ENCODE results near the gene ASB5.

ASB5 gene

DNA sequence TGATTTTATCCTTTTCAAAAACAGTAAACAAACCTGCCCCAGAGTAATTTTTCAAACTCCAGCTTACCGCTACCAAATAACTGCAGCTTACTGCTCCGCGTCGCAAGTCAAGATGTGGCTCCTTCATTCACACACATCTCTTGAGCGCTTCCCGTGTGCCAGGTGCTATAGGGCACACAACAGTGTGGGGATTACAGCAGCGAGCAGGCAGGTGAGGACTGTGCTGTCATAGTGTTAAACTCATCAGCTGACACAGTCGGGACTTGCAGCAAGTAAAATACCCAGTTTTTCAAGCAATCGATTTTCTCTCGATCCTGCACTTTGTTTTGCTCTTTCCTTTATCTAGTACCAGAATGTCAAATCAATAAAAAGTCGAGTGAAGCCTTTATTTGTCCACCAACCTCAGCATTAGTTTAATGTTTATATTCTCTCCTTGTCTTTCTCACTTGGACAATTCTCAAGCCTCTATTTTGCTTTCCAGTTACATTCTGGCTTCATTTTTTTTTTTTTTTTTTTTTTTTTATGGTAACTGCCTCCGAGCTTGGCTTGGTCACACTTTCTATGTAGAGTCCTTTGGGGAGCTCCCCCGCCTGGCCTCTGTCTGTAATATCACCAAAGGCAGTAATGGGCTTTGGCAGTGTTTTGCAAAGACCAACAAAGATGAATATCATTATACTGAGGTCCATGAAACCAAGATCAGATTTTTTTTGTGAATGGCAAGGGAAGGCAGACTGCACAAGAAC lies 8.3 kb upstream of the ASB5 start:
- DNase-seq = peak; percentile 2

DNA sequence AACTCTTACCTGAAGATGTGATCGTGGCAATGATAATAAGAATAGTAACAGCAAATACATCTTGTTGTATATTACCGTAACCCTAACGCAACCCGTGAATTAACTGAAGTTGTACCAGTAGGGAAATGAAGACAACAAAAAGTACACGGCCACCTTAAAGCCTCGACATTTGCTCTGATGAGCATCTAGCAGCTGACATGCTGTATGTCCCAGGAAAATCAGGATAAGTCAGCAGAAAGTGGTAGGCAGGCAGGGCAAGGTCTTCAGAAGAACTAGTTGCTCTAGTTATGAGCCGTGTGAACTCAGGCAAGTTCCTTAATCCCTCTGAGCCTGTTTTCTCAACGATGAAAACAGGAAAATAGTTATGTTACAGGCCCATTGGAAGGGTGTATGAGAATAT lies 7.7 kb upstream of the ASB5 start:
- DNase-seq = no peak

DNA sequence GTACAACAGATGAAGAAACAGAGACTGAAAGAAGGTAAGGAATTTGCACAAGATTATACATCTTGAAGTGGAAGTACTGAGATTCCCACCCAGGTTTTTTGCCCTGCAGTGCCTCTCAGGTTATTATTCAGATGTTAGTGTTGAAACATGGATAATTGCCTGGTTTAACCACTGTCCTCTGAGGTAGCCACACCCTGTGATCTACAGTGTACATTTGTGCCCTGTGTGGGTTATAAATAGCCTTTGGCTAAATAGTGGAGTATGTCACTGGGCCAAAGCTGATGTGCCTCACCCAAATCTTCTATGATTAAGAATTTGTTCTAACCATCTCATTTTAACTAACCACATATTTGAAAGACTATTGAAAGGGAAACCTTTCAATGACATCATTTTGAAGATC lies 5.4 kb upstream of the ASB5 start:
- no peak for DNase-seq

DNA sequence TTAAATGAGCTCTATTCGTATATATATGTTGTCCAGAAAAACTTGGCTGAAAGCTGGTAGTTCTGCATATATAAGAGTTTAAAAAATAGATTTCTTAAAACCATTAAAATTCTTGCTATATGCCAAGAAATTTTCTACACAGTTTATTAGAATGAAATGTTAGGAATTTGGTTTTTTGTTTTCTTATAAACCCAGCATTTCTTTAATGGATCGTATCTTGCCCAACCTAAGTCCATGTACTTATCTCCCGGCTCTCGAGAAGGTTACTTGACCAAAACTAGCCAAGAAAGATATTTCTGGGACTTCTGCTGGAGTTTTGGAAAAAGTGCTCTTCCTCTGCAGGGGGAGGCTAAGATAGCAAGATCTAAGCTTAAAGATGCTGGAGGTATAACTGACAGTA lies 4.7 kb upstream of the ASB5 start:
- DNase-seq = no peak

DNA sequence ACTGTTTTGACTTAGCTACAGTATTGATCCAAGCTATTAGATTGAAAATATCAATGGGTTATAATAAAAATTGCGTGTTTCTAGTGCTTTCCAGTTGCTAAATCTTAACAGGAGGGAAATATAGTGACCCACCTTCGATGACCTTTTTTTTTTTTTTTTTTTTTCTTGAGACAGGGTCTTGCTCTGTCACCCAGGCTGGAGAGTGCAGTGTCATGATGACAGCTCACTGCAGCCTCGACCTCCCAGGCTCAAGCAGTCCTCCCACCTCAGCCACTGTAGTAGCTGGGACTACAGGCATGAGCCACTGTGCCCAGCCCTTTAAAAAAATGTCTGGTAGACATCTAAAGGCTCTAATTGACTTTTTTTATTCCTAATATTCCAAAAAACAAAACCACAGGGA lies 3.8 kb upstream of the ASB5 start:
- DNase-seq = no peak

DNA sequence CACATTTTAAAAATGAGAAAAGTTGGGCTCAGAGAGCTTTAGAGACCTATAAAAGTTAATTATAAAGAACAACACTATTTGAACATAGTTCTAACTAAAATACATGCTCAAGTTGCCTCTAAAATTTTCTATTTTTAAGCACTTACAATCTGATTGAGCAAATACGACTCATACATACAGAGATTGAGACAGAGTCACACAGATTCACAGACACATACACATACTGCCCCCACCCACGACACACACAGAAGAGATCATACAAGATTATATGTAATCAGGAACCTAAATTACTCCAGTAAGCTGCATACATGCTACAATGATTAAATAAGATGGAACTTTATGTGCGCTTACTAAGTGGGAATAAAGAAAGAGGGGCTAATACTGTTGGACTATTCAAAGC lies 2.7 kb upstream of the ASB5 start:
- no peak for DNase-seq

DNA sequence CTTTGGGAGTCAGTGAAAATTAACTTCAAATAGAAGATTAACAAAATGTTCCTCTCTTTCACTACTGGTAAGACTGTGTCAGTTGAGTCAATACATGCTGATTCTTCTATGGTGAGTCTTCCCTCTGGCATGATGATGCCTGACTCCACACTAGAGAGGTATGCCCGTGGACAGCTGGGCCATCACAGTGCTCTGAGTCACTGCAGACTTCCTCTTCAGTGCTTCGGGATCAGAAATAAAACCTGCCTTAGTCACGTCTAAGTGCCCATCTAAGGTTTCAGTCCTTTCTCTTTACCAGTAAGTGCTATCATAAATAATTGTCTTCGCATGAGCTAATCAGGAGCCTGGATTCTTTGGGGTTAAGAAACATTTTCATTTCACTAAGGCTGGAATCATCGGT lies 1.6 kb upstream of the ASB5 start:
- no peak for DNase-seq

DNA sequence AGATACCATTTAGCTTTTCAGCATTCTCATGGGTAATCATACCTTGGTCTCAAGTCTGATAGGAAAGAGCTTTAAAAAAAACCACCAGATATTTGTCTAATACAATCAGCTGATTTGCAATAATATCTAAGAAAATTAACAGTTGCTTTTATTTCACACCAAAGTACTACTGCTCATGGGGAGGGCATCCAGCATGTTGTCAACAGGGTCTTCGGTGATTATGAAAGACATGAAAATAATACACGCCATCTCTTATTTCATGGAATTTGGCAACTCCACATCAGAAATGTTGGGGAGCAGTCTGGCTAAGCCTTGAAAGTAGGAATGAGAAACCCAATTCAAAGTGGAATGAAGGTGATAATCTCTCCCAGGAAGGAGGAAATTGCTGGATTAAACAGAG lies 3.0 kb downstream of the ASB5 start:
- no peak for DNase-seq

DNA sequence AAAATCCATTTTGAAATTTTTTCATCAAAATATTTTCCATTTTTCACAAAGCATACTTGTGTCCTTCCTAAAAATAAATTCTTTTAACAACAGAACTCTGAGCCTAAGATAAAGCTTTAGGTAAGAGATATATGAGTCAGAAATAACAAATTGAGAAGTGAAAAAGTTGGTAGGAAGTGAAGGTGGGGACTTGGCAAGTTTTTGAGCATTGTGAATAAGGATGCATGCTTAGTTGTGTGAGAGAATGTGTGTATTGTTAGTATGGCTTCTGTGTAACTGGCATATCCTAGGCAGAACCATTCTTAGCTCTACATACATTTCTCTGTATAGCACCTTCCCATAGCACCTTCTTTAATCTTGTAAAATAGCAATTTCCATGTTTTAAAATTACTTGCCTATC lies 6.8 kb downstream of the ASB5 start:
- DNase-seq = no peak

DNA sequence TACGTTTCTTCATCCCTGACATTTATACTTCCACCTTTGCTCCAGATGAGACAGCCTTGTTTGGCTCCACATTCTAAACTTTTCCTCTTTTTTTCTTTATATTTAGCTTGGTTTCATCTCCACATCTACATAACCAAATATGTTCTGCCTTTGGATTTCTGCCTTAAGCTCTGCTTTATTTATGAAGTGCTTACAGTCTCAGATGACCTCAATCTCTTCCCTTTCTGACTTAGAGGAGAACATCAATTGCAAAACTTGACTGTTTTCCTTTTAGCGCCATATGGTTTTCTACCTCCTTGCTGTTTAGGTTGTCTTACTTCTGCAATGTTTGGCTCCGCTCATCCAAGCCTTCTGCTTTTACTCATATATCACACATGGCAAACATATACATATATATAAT lies 7.5 kb downstream of the ASB5 start:
- DNase-seq = no peak

DNA sequence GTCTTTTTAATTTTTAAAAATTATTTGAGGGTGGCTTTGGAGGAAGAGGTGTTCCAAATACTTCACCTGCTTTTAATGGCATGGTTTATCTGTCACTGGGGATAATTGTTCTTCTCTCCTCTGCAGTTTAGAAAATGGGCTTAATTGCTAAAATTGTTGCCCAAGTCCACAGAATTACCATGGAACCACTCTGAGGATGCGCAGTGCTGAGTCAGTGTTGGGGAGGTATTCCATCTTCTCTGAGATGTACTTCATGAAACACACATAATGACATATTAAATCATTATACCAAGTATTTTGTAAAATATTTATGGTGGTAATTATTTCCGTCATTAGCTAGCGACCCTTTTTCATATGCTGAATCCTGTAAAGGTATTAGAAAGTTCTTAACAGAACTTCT lies 8.0 kb downstream of the ASB5 start:
- no peak for DNase-seq

DNA sequence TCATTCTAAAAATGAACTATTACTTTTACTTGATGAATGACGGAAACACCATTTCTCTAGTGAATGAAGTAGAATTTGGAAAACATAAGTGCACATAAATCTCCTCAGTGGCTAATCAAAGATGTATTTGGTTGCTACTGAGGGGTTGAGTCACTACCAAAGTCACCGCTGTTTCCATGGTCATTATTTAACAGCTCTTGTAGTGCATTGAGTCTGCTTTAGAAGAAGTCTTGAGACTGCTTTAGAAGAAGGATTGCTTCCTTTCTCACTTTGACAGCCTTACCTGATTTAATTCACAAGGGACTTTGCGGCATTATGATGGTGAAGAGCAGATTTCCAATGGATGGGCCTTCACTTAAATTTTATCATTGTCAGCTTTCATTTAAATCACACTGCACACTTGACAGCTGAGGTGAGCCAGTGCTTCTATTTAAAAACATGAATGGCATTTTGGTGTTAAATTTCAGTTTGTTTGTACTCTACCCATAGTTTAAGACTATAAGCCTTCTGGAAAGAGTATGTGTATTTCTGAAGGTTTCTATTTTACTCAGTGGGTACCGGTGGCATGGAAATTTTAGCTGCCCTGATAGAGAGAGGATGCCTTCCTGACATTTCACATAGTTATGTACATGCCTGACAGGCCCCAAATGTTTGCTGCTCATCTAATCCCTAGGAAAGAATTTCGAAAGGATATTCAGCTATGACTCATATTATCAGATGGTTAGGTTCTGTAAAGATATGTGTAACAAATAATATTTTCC lies 9.5 kb downstream of the ASB5 start:
- DNase-seq = no peak

DNA sequence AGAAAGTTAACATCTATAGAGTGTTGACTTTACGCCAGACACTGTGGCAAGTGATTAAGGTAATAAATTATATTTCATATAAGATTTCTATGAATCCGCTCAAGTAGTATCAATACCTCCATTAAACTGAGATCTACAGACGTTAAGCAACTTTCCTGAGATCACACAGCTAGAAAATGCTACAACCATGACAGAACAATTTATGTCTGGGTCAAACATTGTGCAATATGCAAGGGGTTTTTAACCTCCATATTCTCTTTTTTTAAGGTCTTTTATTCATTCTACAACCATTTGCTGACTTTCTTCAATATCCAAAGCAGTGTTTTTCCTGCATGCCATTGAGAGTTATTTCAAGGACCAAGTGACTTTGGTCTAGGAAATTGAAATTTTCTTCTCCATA lies 10.9 kb downstream of the ASB5 start:
- DNase-seq = no peak

DNA sequence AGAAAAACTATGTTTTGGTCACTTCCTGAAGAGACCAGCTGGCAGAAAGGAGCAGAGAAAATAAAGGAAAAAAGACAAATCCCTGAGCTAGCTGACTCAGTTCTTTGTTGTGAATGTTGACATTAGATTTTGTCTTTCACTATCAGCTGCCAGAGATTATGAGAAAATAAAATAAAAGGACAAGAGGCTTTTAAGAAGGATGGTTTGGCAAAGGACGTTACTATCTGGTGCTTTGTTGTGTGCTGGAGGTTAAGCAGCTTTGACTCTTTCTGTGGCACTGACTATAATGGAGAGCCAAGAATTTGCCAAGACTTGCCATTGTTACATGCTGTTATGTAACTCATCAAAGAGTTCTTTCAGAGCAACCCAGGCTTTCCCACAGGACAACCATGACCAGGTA lies 12.1 kb downstream of the ASB5 start:
- DNase-seq = no peak

DNA sequence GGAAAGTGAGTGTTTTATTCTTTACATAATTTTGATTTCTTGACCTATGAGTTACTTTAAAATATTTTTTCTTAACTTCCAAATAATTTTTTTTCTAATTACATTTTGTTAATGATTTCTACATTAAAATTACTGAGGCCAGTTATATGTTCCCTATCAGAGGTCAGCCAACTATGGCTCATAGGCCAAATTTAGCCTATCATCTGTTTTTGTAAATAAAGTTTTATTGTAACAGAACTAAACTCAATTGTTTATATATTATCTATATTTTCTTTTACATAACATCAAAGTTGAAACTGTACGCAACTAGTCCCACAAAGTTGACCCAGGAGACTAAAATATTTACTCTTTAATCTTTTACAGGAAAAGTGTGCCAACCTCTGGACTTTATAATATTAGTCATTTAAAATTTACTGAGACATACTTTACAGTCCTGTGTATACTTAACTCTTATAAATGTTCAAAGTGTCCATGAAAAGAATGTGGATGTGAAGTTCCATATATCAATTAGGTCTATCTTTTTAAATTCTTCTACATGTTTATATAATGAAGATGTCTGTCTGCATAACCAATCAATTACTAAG lies 26.2 kb downstream of the ASB5 start:
- no peak for DNase-seq

DNA sequence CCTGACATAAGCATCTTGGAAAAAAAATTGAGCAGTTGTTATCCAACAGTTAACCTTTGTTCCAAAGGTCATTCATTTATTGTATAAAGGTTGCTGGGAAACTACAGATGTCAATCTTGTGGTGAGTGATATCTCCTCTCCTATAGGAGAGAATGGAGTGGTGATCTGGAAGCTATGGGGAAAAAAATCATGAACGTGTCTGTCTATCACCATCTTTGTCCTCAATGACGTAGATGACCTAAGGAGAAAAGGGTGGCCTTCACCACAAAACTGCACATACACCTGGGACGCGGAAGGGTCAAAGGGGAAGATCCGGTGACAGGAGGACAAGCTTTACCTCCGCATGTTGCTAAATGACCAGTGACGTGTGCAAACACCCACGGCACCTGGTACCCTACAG lies 27.3 kb downstream of the ASB5 start:
- no peak for DNase-seq

DNA sequence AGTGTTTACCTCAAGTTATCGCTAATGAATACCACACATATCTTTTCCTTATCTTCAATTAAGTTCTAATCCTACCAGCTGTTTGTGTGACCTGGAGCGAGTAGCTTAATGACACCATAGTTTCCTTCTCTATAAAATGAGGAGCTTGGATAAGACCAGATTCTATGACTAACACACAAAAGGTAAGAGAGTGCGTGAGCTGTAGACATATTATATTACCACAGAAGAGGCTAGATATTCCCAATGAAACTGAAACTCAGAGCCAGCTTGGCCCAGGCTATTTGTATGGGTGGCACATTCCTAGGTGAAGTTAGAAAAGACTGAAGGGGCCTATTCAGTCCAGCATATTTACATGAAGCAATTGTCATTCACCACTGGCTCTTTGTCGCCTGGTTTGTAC lies 30.2 kb downstream of the ASB5 start:
- no peak for DNase-seq

DNA sequence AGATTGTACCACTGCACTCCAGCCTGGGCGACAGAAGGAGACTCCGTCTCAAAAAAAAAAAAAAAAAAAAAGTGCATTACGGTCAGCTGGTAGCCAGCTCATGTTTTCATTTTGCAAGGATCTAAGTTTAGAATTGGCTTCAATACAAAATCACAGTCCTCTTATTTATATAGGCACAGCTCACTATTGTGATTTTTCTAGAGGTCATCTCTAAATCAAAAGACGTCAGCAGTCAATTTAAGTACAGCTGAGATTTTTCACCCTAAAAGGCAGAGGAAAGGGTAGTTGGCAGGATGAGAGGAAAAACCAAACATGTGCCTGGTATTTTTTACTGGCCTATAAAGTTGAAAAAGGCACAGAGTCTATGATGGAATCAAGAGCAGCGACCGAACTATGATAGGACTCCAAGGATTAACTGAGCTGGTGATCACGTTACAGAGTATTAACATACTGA lies 30.8 kb downstream of the ASB5 start:
- no peak for DNase-seq

DNA sequence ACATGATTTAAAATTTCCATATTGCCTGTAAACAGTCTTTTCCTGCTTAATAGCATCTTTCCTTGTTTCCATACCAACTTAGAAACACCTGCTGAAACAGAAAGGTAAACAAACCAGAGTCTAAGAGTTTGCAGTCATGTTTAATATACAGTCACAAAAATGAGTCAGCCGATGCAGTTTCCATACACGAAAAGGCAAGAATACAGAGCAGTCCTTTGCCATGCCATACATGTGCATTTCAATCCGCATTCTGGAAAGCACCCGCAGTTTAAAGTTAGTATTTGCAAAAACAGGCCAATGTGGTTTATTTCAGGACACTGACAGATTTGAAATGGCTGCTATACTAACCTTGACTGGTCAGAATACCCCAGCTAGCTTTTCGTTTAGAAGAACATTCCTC lies 32.1 kb downstream of the ASB5 start:
- DNase-seq = no peak

DNA sequence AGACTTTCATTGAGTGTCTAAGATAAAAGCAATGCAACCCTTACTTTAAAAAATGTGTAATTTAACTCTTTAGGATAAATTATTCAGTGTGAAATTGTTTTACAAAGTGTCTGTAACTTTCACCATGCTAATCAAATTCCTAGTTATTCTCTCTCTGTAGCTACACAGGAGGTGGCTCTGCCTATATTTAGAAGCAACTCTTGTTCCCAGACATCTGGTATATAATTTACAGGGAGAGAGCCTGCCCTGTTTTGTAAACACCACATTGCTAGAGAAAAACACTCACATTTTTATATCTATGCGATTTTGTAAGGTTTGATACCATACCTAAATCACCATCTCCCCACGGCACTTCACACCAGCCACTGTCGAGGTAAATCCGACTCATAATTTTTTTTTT lies 38.2 kb downstream of the ASB5 start:
- DNase-seq = no peak

DNA sequence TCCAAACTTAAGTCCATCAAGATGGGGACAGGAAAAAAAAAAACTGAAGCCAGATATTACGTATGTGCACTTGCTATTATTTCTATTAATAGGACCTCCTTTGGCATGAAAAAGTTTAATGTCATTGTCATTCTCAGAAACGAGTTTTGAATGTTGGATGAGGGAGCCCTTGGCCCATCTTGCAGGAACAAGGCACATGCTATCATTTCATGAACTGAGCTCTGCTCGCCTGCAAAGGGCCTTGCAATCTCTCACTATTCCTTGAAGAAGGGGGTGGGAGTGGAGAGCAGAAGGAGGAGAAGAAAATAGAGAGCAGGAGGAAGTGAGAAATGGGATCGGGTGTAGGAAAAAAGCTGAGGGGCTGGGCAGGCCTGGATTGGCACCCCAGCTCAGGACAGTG lies 39.4 kb downstream of the ASB5 start:
- no peak for DNase-seq

DNA sequence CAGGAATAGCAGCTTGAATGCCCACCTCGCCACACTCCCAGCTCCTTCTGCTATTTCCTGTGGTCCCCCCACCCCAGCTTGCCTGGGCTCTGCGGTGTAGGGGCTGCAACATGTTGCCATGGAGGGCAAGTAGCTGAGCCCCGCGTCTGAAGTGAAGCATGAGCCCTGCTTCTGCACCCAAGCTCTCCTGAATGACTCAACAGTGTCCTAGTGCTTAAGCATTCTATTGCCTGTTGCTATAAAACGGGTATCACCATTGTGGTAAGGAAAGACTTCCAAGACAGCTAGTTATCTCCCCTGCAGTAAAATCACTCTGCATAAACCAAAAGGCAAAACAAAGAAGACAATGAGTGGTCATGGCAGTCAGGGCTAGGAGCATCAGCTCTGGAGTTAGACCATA lies 42.3 kb downstream of the ASB5 start:
- DNase-seq = no peak

DNA sequence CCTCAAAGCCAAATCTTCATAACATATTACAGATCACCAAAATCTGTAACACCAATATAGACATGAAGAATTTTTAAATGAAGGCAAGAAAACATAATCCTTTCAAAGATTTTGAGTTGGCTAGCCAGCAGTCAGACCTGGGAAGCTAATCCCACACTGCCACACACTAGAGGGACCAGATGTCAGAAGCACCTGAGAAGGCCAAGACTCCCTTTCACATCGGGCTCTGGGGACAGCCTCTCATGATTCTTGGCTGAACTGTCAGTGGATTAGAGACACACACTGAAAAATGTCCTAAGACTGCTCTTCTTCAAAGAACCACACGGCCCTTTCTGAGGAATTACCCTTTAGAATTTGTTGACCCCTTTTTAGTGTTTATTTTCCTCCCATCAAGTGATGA lies 45.5 kb downstream of the ASB5 start:
- DNase-seq = no peak

DNA sequence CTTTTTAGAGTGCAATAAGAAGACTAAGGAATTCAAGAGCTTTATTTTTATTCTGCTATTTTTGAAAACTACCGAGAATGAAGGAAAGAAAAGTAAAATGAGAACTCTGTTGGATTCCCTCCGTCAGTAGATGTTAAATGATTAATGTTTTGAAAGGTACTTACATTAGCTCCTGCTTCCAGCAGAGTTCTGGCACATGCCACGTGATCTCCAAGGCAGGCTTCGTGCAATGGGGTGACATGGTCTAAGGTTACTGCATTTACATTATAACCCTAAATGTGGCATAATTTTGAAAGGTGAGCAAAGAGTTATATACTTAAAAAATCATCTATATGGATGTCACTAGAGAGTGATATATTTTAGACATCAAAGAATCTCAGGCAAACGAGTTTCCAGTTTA lies 46.9 kb downstream of the ASB5 start:
- DNase-seq = no peak

DNA sequence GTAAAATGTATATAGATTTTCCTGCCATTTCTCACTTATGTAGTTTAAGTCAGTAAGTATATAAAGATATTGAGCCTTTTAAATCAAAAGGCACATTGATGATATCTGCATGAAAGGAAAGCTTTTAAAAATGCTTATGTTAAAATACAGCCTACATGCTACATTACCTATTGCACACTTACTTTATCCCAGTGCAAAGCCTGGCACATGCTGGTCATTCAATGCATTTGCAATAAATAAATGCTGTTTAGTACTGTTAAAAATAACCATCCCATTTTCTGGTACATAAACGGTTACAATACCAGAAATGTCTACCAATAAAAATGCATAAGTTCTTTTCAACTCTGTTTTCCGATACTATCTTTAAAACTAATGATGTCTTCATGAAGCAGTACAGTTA lies 51.5 kb downstream of the ASB5 start:
- DNase-seq = no peak
